Stimulated activated effector memory CD8-positive, alpha-beta T cell treated with anti-CD3 and anti-CD28 coated beads, Interleukin-12 subunit alpha, Interleukin-12 subunit beta, amount 100 ng/mL, for 72 hours (primary cell): ENCODE measurements around the gene PLPPR3.

Experiments used
- ATAC-seq: fragments of 150-1000 bp; cut with Tn5 transposase; 2 replicates; pipeline ENCODE4 v1.10.0; 2021
- DNase-seq, 2 donors: peaks; one replicate each; pipeline ENCODE4 v3.0.0; 2021 to 2022; ENCODE audit warnings: low spot score in 2 of 2
- H3K27ac Mint-ChIP-seq: one replicate; pipeline ENCODE4 v1.8.0; 2022; ENCODE audit warnings: mild to moderate bottlenecking, mixed read lengths
- H3K36me3 Mint-ChIP-seq: one replicate; pipeline ENCODE4 v1.8.0; 2022; ENCODE audit warnings: mild to moderate bottlenecking, mixed read lengths
- H3K4me1 Mint-ChIP-seq: one replicate; pipeline ENCODE4 v1.8.0; 2022; ENCODE audit warnings: mixed read lengths
- H3K4me3 Mint-ChIP-seq: one replicate; pipeline ENCODE4 v1.8.0; 2022; ENCODE audit warnings: mild to moderate bottlenecking, mixed read lengths
- H3K9me3 Mint-ChIP-seq: one replicate; pipeline ENCODE4 v1.8.0; 2022; ENCODE audit warnings: mixed read lengths

PLPPR3 gene

DNA sequence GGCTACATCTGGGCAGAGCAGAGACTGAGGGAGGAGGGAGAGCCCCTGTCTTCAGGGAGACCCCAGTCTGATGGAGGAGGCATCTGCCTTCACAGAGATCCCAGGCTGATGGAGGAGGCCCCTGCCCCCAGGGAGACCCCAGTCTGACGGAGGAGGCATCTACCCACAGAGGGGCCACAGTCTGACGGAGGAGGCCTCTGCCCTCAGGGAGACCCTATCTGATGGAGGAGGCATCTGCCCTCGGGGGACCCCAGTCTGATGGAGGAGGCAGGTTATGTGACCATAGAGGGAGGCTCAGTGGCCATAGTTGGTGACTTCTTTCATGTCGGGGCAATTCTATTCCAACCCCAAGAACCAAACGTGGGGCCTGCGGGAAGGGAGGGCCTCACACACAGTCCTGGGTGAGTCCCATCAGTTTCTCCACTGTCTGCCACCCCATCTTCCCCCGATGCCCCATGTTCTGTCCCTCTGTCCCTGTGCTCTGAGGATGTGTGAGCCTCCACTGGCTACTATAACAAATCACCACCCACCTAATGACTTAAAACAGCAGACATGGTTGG is 56.5 kb downstream of the PLPPR3 start:
- H3K4me1 Mint-ChIP-seq, result no peaks in the 10 kb centered on the region
- no peak overlapping the region for H3K27ac Mint-ChIP-seq
- no peaks in the 10 kb centered on the region for H3K9me3 Mint-ChIP-seq
- H3K36me3 Mint-ChIP-seq, result no peaks in the 10 kb centered on the region
- no peak for DNase-seq
- no peak for ATAC-seq
- no peak overlapping the region for H3K4me3 Mint-ChIP-seq

DNA sequence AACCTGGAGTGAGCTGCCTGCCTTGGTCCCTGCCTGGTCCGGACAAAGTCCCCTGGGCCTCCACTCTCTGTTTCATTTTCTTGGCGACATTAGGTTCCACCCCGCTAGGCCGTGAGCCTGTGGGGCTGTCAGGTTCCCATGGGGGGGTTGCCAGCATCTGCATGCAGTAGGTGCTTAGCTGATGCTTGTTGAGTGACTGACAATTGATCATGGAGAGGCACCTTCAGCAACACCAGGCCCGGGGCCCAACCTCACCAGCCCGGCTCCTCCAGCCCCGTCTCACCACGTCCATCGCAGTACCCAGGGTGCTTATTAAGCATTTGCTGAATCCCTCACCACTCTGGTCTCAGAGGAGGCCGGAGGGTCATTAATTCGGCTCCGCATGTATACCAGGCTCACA is 57.5 kb downstream of the PLPPR3 start:
- no peaks in the 10 kb centered on the region for H3K36me3 Mint-ChIP-seq
- no peak for ATAC-seq
- H3K9me3 Mint-ChIP-seq, result no peaks in the 10 kb centered on the region
- no peak overlapping the region for H3K27ac Mint-ChIP-seq
- no peak for DNase-seq
- no peak overlapping the region for H3K4me3 Mint-ChIP-seq
- H3K4me1 Mint-ChIP-seq, result no peaks in the 10 kb centered on the region

DNA sequence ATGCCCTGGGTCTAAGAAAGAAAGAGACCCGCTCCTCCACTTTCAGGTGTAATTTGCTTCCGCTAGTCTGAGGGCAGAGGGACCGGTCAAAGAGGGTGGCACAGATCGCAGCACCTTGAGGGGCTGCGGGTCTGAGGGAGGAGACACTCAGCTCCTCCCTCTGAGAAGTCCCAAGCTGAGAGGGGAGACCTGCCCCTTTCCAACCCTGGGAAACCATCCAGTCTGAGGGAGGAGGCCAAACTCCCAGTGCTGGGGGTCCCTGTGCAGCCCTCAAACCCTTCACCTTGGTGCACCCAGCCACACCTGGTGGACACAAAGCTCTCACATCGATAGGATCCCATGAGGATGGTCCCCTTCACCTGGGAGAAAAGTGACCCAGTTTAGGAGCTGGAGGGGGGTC is 57.9 kb downstream of the PLPPR3 start:
- Mint-ChIP-seq H3K27ac (no peak overlapping the region), H3K4me1 (no peaks in the 10 kb centered on the region), H3K9me3 (no peaks in the 10 kb centered on the region), H3K36me3 (no peaks in the 10 kb centered on the region), H3K4me3 (no peak overlapping the region)
- ATAC-seq, result no peak
- no peak for DNase-seq

DNA sequence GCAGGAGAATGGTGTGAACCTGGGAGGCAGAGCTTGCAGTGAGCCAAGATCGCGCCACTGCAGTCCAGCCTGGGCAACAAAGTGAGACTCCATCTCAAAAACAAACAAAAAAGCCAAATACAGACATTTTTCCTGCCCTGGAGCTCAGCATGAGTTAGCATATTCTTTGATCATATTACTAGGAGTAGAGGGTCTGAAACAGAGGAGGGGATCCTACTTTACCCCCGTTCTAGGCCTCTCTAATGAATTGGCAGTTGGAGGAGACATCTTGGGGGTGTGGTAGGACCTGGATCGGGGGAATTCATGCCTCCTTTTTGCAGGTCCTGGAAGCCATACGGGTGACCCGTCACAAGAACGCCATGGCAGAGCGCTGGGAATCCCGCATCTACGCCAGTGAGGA is 58.6 kb downstream of the PLPPR3 start:
- no peak overlapping the region for H3K27ac Mint-ChIP-seq
- H3K9me3 Mint-ChIP-seq, result no peaks in the 10 kb centered on the region
- no peaks in the 10 kb centered on the region for H3K4me1 Mint-ChIP-seq
- no peaks in the 10 kb centered on the region for H3K36me3 Mint-ChIP-seq
- ATAC-seq (no peak), DNase-seq (no peak)
- H3K4me3 Mint-ChIP-seq, result no peak overlapping the region
